Tibial nerve (tissue), 4 donors: ENCODE measurements around the gene TUT4. TPM values are rescaled to one million over a fixed set of nuclear protein-coding genes. Genes with fewer than 3 reads are reported as not detected.

Source experiments
- DNase-seq, 2 donors: peaks; one replicate each; pipeline ENCODE4 v3.0.0-alpha.2; 2019; ENCODE audit warnings: low spot score in 2 of 2
- H3K27ac ChIP-seq, 4 donors: fragments of 200-600 bp; sonication (generic) in 3 of 4; one replicate each; pipeline ENCODE4 v1.5.1; 2017 to 2019; ENCODE audit warnings: mild to moderate bottlenecking in 1 of 4
- H3K27me3 ChIP-seq, 2 donors: fragments of 200-600 bp; sonication (generic) in 1 of 2; one replicate each; pipeline versions ENCODE4 v1.5.1 to v1.6.0; 2017 to 2019
- H3K36me3 ChIP-seq, 3 donors: fragments of 200-600 bp; sonication (generic); one replicate each; pipeline ENCODE4 v1.5.1; 2018 to 2019
- H3K4me1 ChIP-seq, 4 donors: fragments of 200-600 bp; sonication (generic) in 3 of 4; one replicate each; pipeline ENCODE4 v1.5.1; 2017 to 2019
- H3K4me3 ChIP-seq, 4 donors: fragments of 200-600 bp; sonication (generic) in 3 of 4; one replicate each; pipeline ENCODE4 v1.5.1; 2017 to 2019; ENCODE audit warnings: mild to moderate bottlenecking in 1 of 4, moderate library complexity in 1 of 4
- H3K9me3 ChIP-seq, 4 donors: fragments of 200-600 bp; sonication (generic) in 3 of 4; one replicate each; pipeline ENCODE4 v1.5.1; 2017 to 2019
- EP300 ChIP-seq, 2 donors: sonication (generic); formaldehyde crosslinking; IDR thresholded peaks; one replicate each; pipeline ENCODE4 v1.6.1; 2017; ENCODE audit warnings: antibody characterized with exemption in 2 of 2, mild to moderate bottlenecking in 1 of 2
- POLR2A ChIP-seq, 2 donors: fragments of 450-650 bp; IDR thresholded peaks; one replicate each; pipeline ENCODE4 v1.6.1; 2017; ENCODE audit warnings: antibody characterized with exemption in 2 of 2, mild to moderate bottlenecking in 2 of 2, moderate library complexity in 2 of 2
- WGBS, 2 donors: methylation state at CpG; one replicate each; pipeline ENCODE4 v1.1.5; 2018; 5-methylcytosine and 5-hydroxymethylcytosine counted together
- total RNA-seq, 4 donors: library from RNA; depleted of rRNA; stranded (reverse); fragments of >200 nt; gene quantifications; one replicate each; pipeline ENCODE4 v1.1.0, GENCODE V29; 2016
- TF ChIP-seq, protein P1 (sequence below), 5 experiments: fragments of 200-600 bp in 3 of 5; fragments of 450-650 bp in 2 of 5; sonication (generic) in 3 of 5; IDR thresholded peaks; one replicate each; pipeline ENCODE4 v1.5.1; 2016 to 2019; ENCODE audit warnings: antibody characterized with exemption in 5 of 5, mild to moderate bottlenecking in 3 of 5, moderate library complexity in 2 of 5

TUT4 gene
- total RNA-seq, 4 donors from 2014 or later, result 78.1 to 127 (median 82.3) TPM

DNA sequence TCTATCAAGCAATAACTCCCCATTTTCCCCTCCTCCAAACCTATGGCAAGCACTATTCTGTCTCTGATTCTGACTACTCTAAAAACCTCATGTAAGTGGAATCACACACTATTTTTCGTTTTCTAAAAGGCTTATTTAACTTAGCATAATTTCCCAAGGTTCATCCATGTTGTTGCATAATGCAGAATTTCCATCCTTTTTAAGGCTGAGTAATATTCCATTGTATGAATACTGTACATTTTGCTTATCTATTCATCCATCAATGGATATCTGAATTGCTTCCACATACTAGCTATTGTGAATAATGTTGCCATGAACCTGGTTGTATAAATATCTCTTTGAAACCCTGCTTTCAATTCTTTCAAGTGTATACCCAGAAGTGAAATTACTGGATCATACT lies 48.2 kb downstream of the TUT4 start:
- Histone ChIP-seq H3K36me3 (peaks cover 0 to 22% (median 0%) of the 10 kb centered on the region in 3 donors), H3K4me1 (no peaks in the 10 kb centered on the region), H3K4me3 (no peak overlapping the region), H3K27me3 (no peaks in the 10 kb centered on the region), H3K9me3 (no peaks in the 10 kb centered on the region), H3K27ac (no peak overlapping the region)
- DNase-seq, result no peak
- TF ChIP-seq POLR2A (IDR thresholded peaks at IDR 0.05), result no peak
- TF ChIP-seq, protein P1, sequence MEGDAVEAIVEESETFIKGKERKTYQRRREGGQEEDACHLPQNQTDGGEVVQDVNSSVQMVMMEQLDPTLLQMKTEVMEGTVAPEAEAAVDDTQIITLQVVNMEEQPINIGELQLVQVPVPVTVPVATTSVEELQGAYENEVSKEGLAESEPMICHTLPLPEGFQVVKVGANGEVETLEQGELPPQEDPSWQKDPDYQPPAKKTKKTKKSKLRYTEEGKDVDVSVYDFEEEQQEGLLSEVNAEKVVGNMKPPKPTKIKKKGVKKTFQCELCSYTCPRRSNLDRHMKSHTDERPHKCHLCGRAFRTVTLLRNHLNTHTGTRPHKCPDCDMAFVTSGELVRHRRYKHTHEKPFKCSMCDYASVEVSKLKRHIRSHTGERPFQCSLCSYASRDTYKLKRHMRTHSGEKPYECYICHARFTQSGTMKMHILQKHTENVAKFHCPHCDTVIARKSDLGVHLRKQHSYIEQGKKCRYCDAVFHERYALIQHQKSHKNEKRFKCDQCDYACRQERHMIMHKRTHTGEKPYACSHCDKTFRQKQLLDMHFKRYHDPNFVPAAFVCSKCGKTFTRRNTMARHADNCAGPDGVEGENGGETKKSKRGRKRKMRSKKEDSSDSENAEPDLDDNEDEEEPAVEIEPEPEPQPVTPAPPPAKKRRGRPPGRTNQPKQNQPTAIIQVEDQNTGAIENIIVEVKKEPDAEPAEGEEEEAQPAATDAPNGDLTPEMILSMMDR (IDR thresholded peaks at IDR 0.05), result no peak
- WGBS, 2 donors, result 94 to 95% methylated on average over 1 of the region's 1 CpG

DNA sequence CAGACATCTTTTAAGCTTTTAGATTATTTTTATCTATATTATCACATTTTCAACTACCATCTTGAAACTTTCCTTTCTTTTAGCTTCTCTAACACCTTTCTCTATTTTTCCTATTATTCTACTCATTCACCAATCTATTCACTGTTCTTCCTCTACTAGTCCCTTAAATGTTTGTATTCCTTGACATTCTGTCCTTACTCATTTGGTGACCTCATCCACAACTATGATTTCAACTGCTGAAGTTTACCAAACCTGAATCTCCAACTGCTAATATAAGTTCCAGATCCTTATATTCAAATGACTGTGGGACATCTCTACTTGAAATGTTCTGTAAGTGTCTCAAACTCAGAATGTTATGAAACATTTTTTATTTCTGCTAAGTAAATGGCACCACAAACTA lies 49.2 kb downstream of the TUT4 start:
- Histone ChIP-seq H3K4me1 (no peaks in the 10 kb centered on the region), H3K9me3 (no peaks in the 10 kb centered on the region), H3K27ac (no peak overlapping the region), H3K27me3 (no peaks in the 10 kb centered on the region), H3K36me3 (peaks cover 0 to 22% (median 0%) of the 10 kb centered on the region in 3 donors), H3K4me3 (no peak overlapping the region)
- TF ChIP-seq EP300 (IDR thresholded peaks at IDR 0.05) (no peak), POLR2A (IDR thresholded peaks at IDR 0.05) (no peak)
- TF ChIP-seq, protein P1 (IDR thresholded peaks at IDR 0.05), result no peak
- DNase-seq, result no peak

DNA sequence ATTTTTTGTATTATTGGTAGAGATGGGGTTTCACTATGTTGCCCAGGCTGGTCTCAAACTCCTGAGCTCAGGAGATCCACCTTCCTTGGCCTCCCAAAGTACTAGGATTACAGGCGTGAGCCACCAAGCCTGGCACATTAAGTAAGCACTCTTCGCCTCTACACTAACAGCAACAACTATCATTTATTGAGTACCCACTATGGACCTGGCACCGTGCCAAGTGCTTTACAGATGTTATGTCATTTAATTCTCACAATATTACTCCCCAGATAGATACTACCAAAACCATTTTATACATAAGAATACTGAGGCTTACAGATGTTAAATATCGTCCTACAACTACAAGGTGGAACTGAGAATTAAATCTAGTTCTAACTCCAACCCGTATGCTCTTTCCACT lies 50.1 kb downstream of the TUT4 start:
- no peak overlapping the region for H3K4me3 ChIP-seq
- DNase-seq, result peak in 1 of 2 donors; percentile 13
- WGBS, 2 donors, result 80 to 87% methylated on average over 5 of the region's 5 CpGs
- no peaks in the 10 kb centered on the region for H3K9me3 ChIP-seq
- H3K27ac ChIP-seq, result no peak overlapping the region
- peaks cover 0 to 20% (median 0%) of the 10 kb centered on the region in 3 donors for H3K36me3 ChIP-seq
- H3K27me3 ChIP-seq, result no peaks in the 10 kb centered on the region
- H3K4me1 ChIP-seq, result no peaks in the 10 kb centered on the region
- TF ChIP-seq EP300 (IDR thresholded peaks at IDR 0.05) (no peak), POLR2A (IDR thresholded peaks at IDR 0.05) (no peak)
- TF ChIP-seq, protein P1 (IDR thresholded peaks at IDR 0.05), result no peak

DNA sequence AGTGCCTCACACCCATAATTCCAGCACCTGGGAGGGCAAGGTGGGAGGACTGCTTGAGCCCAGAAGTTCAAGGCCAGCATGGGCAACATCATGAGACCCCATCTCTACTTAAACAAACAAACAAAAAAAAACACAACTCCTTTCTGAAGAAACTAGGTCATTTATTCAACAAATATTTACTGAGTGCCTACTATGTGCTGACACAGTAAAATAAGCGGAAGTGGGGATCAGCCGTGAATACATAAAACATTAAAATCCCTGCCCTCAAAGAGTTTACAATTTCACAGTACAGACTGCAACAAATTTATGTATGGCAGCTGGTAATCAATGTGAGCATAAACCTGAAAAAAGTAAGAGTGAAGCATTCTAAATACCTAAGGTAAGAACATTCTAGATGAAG lies 65.3 kb downstream of the TUT4 start:
- DNase-seq, result no peak
- WGBS, 2 donors, result 97 to 100% methylated on average over 2 of the region's 2 CpGs
- Histone ChIP-seq H3K4me1 (no peaks in the 10 kb centered on the region), H3K4me3 (no peak overlapping the region), H3K9me3 (no peaks in the 10 kb centered on the region), H3K27ac (no peak overlapping the region), H3K27me3 (no peaks in the 10 kb centered on the region), H3K36me3 (peaks cover 0 to 55% (median 0%) of the 10 kb centered on the region in 3 donors)
- no peak for TF ChIP-seq POLR2A (IDR thresholded peaks at IDR 0.05)
- TF ChIP-seq, protein P1 (IDR thresholded peaks at IDR 0.05), result no peak
- no peak for TF ChIP-seq EP300 (IDR thresholded peaks at IDR 0.05)

DNA sequence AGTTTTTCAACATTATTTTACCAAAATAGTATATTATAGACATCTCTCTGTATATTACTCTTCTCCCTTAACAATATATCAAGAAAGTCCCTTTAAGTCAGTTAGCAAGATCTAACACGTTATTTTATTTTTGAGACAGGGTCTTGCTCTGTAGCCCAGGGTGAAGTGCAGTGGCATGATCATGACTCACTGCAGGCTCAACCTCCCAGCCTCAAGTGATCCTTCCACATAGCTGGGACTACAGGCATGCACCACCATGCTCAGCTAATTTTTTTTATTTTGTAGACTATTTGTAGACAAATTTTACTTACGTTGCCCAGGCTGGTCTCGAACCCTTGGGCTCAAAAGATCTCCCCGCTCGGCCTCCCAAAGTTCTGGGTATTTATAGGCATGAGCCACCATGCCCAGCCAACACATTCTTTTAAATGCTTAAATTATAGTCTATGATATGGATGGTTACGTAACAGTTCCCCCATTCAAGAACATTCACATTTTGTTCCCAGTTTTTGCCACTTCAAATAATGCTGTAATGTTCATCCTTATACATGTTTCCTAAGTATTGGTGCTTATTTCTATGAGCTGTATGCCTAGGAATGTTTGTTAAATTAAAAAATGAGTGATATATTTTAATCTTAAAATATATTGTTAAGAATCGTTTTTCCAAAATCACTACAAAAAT lies 70.4 kb downstream of the TUT4 start:
- Histone ChIP-seq H3K4me1 (no peaks in the 10 kb centered on the region), H3K4me3 (no peak overlapping the region), H3K27me3 (no peaks in the 10 kb centered on the region), H3K36me3 (peaks cover 0 to 63% (median 0%) of the 10 kb centered on the region in 3 donors), H3K27ac (no peak overlapping the region), H3K9me3 (no peaks in the 10 kb centered on the region)
- TF ChIP-seq EP300 (IDR thresholded peaks at IDR 0.05) (no peak), POLR2A (IDR thresholded peaks at IDR 0.05) (no peak)
- TF ChIP-seq, protein P1 (IDR thresholded peaks at IDR 0.05), result no peak
- 95 to 97% methylated on average over 7 of the region's 7 CpGs for WGBS, 2 donors
- no peak for DNase-seq
